ENCODE results near the gene MSH3. TPM values are rescaled to one million over a fixed set of nuclear protein-coding genes. Genes with fewer than 3 reads are reported as not detected.

Gene MSH3
- 10 to 100 TPM; 18.8 to 19.0 TPM for total RNA-seq

DNA sequence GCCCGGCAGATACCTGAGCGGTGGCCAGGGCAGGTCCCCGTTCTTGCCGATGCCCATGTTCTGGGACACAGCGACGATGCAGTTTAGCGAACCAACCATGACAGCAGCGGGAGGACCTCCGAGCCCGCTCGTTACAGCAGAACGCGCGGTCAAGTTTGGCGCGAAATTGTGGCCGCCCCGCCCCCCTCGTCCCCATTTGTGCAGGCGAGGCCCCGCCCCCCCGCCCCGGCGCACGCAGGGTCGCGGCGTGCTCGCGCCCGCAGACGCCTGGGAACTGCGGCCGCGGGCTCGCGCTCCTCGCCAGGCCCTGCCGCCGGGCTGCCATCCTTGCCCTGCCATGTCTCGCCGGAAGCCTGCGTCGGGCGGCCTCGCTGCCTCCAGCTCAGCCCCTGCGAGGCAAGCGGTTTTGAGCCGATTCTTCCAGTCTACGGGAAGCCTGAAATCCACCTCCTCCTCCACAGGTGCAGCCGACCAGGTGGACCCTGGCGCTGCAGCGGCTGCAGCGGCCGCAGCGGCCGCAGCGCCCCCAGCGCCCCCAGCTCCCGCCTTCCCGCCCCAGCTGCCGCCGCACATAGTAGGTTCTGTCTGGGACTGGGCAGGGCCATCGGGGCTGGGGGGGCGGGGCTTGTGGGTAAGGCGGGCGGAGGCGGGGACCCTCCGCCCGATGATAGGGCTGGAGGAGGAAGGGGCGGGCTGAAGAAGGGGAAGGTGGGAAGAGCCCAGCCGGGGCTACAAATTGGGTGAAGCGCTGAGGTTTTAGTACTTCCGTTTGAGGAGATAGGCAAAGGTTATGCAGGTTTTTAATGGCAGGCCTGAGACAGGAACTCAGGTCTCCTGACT lies at the start of gene MSH3, which contains the start of gene DHFR:
MSH3 (plus strand) TSS at position 262 of the 840 bp plus-strand sequence; CDS start at position 338, 76 bp downstream.
DHFR (minus strand) TSS at position 593 of the 840 bp plus-strand sequence; CDS start at position 99, 494 bp downstream.

Other genes starting within 250 kb of the MSH3 start
- 10 to 100 TPM in 1 of 2 experiments, 1 to 10 TPM in 1; 9.2 to 15.9 TPM for gene ZFYVE16, start 246.6 kb upstream of the MSH3 start, total RNA-seq
- gene FAM151B, start 166.6 kb upstream of the MSH3 start, total RNA-seq, result under 1 TPM in 1 of 2 experiments, not detected in 1; 0.23 TPM
- gene ANKRD34B, start 84.4 kb upstream of the MSH3 start, total RNA-seq, result not detected
- 10 to 100 TPM; 77.9 to 83.1 TPM for gene DHFR, start 331 bp downstream of the MSH3 start, total RNA-seq